H1 (cell line): ENCODE measurements around the gene LRPAP1. TPM values are rescaled to one million over a fixed set of nuclear protein-coding genes. Genes with fewer than 3 reads are reported as not detected.

Experiments used
- CBX5 ChIP-seq: fragments of 300-800, 300-1000 bp; sonication (generic); IDR thresholded peaks from 2 replicates; pipeline ENCODE4 v1.7.1; 2016; ENCODE audit warnings: antibody characterized with exemption, low read length, low read depth
- CBX8 ChIP-seq: fragments of 300-800, 300-1000 bp; sonication (generic); IDR thresholded peaks from 2 replicates; pipeline ENCODE4 v1.7.1; 2016; ENCODE audit warnings: low read depth, low read length, borderline replicate concordance
- CEBPB ChIP-seq: IDR thresholded peaks from 2 replicates; pipeline ENCODE4 v1.6.1; 2012; ENCODE audit warnings: low read depth, low read length
- CHD1 ChIP-seq: IDR thresholded peaks from 2 replicates; pipeline ENCODE4 v1.6.1; 2012; ENCODE audit warnings: low read depth, low read length, improper control_type of control experiment
- GTF2F1 ChIP-seq: IDR thresholded peaks from 2 replicates; pipeline ENCODE4 v1.6.1; 2012; ENCODE audit warnings: low read depth, low read length, improper control_type of control experiment, borderline replicate concordance
- HDAC6 ChIP-seq: IDR thresholded peaks from one replicate; pipeline ENCODE4 v1.7.1; 2012; ENCODE audit warnings: low read depth, mild to moderate bottlenecking, inconsistent platforms, low read length, moderate library complexity
- KDM4A ChIP-seq: IDR thresholded peaks from one replicate; pipeline ENCODE4 v1.7.1; 2012; ENCODE audit warnings: low read depth, mild to moderate bottlenecking, moderate library complexity, low read length, inconsistent platforms; ENCODE audit not compliant: severe bottlenecking
- POU5F1 ChIP-seq: IDR thresholded peaks from 2 replicates; pipeline ENCODE4 v1.6.1; 2011; ENCODE audit warnings: low read depth, mild to moderate bottlenecking, low read length, moderate library complexity
- RXRA ChIP-seq: IDR thresholded peaks from 2 replicates; pipeline ENCODE4 v1.6.1; 2011; ENCODE audit warnings: low read depth, mild to moderate bottlenecking, low read length, moderate library complexity; ENCODE audit not compliant: insufficient read depth
- SIN3A ChIP-seq, 2 experiments: IDR thresholded peaks in 1 of 2; conservative IDR thresholded peaks in 1 of 2; 2 replicates each; pipeline ENCODE4 v1.6.1; 2011 to 2012; ENCODE audit warnings: low read length in 2 of 2, improper control_type of control experiment in 1 of 2, low read depth in 1 of 2, mild to moderate bottlenecking in 1 of 2
- SP1 ChIP-seq: IDR thresholded peaks from 2 replicates; pipeline ENCODE4 v1.6.1; 2011; ENCODE audit warnings: low read depth, low read length
- TBP ChIP-seq: IDR thresholded peaks from 2 replicates; pipeline ENCODE4 v1.6.1; 2011; ENCODE audit warnings: low read depth, low read length, improper control_type of control experiment
- polyA plus RNA-seq, 7 experiments: library from polyadenylated mRNA; depleted of rRNA in 3 of 7; stranded (reverse) in 5 of 7; unstranded in 2 of 7; fragments of >200 nt in 5 of 7; fragments of 200-250 nt in 2 of 7; gene quantifications; 1 replicate in 5 of 7; 2 replicates in 1 of 7; 4 replicates in 1 of 7; pipeline versions ENCODE4 v1.2.1 to v1.2.3, GENCODE V29; 2011 to 2013; ENCODE audit warnings: missing spikeins in 2 of 7, mixed read lengths in 2 of 7
- total RNA-seq: library from RNA; stranded (reverse); fragmentation: NEBNext Ultra II Directional; extraction: Animal tissue kit (Norgen Biotek cat#: 25700); gene quantifications from 2 replicates; pipeline ENCODE4 v1.2.1, GENCODE V29; 2021
- TF ChIP-seq, protein P1 (sequence below): fragments of 300-600 bp; sonication (generic); IDR thresholded peaks from 2 replicates; pipeline ENCODE4 v1.7.1; 2012; ENCODE audit warnings: low read length, moderate library complexity, mild to moderate bottlenecking, inconsistent platforms; ENCODE audit not compliant: insufficient replicate concordance

Gene LRPAP1
- total and polyA plus RNA-seq, 2 of the 8 experiments (the other 6 are each of a cell fraction or from before 2014, with no cell fraction given) = 31.1 to 101 TPM

DNA sequence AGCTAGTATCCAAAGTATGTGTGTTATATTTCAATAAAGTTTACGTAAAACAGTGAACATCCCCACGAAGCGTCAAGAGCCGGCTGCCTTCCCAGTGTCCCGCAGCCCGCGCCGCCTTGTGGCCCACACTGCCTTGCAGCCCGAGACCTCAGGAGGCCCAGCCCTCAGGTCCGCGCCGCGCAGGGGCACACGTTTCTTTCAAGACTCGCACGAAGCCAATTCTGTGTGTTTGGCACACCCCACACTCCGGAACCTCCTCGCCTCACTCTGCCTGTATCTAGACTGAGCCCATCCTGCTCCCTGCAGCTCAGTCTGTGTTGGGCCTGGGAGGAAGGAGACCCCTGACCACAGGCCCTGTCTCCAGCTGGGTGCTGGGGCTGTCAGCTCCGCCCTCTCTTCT is 5.8 kb downstream of the LRPAP1 start (continued):
- TF ChIP-seq, protein P1, sequence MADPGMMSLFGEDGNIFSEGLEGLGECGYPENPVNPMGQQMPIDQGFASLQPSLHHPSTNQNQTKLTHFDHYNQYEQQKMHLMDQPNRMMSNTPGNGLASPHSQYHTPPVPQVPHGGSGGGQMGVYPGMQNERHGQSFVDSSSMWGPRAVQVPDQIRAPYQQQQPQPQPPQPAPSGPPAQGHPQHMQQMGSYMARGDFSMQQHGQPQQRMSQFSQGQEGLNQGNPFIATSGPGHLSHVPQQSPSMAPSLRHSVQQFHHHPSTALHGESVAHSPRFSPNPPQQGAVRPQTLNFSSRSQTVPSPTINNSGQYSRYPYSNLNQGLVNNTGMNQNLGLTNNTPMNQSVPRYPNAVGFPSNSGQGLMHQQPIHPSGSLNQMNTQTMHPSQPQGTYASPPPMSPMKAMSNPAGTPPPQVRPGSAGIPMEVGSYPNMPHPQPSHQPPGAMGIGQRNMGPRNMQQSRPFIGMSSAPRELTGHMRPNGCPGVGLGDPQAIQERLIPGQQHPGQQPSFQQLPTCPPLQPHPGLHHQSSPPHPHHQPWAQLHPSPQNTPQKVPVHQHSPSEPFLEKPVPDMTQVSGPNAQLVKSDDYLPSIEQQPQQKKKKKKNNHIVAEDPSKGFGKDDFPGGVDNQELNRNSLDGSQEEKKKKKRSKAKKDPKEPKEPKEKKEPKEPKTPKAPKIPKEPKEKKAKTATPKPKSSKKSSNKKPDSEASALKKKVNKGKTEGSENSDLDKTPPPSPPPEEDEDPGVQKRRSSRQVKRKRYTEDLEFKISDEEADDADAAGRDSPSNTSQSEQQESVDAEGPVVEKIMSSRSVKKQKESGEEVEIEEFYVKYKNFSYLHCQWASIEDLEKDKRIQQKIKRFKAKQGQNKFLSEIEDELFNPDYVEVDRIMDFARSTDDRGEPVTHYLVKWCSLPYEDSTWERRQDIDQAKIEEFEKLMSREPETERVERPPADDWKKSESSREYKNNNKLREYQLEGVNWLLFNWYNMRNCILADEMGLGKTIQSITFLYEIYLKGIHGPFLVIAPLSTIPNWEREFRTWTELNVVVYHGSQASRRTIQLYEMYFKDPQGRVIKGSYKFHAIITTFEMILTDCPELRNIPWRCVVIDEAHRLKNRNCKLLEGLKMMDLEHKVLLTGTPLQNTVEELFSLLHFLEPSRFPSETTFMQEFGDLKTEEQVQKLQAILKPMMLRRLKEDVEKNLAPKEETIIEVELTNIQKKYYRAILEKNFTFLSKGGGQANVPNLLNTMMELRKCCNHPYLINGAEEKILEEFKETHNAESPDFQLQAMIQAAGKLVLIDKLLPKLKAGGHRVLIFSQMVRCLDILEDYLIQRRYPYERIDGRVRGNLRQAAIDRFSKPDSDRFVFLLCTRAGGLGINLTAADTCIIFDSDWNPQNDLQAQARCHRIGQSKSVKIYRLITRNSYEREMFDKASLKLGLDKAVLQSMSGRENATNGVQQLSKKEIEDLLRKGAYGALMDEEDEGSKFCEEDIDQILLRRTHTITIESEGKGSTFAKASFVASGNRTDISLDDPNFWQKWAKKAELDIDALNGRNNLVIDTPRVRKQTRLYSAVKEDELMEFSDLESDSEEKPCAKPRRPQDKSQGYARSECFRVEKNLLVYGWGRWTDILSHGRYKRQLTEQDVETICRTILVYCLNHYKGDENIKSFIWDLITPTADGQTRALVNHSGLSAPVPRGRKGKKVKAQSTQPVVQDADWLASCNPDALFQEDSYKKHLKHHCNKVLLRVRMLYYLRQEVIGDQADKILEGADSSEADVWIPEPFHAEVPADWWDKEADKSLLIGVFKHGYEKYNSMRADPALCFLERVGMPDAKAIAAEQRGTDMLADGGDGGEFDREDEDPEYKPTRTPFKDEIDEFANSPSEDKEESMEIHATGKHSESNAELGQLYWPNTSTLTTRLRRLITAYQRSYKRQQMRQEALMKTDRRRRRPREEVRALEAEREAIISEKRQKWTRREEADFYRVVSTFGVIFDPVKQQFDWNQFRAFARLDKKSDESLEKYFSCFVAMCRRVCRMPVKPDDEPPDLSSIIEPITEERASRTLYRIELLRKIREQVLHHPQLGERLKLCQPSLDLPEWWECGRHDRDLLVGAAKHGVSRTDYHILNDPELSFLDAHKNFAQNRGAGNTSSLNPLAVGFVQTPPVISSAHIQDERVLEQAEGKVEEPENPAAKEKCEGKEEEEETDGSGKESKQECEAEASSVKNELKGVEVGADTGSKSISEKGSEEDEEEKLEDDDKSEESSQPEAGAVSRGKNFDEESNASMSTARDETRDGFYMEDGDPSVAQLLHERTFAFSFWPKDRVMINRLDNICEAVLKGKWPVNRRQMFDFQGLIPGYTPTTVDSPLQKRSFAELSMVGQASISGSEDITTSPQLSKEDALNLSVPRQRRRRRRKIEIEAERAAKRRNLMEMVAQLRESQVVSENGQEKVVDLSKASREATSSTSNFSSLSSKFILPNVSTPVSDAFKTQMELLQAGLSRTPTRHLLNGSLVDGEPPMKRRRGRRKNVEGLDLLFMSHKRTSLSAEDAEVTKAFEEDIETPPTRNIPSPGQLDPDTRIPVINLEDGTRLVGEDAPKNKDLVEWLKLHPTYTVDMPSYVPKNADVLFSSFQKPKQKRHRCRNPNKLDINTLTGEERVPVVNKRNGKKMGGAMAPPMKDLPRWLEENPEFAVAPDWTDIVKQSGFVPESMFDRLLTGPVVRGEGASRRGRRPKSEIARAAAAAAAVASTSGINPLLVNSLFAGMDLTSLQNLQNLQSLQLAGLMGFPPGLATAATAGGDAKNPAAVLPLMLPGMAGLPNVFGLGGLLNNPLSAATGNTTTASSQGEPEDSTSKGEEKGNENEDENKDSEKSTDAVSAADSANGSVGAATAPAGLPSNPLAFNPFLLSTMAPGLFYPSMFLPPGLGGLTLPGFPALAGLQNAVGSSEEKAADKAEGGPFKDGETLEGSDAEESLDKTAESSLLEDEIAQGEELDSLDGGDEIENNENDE = no peak
- TF ChIP-seq CBX5 = no peak
- no peak for TF ChIP-seq CEBPB
- no peak for TF ChIP-seq CHD1
- TF ChIP-seq TBP = no peak
- no peak for TF ChIP-seq HDAC6
- TF ChIP-seq SP1 = no peak
- no peak for TF ChIP-seq POU5F1
- no peak for TF ChIP-seq RXRA
- TF ChIP-seq GTF2F1 = no peak
- TF ChIP-seq SIN3A (conservative IDR thresholded peaks at IDR 0.05 in 1 of 2, IDR thresholded peaks at IDR 0.05 in 1 of 2; ENCODE audit: low read depth in 1 of 2, low read length in 2 of 2) = no peak
- no peak for TF ChIP-seq KDM4A
- no peak for TF ChIP-seq CBX8
